SK-N-SH treated with all-trans-retinoic acid at 6 μM for 48 hours (cell line): Measurements from ENCODE around the gene GPC6.

Experiments used
- ARNTL ChIP-seq: fragments of 450-650 bp; formaldehyde crosslinking; IDR thresholded peaks from 2 replicates; pipeline ENCODE4 v1.5.0; 2020; ENCODE audit warnings: low read depth, mild to moderate bottlenecking, moderate library complexity, borderline replicate concordance
- BACH2 ChIP-seq: fragments of 250-450 bp; sonication (Bioruptor Pico); IDR thresholded peaks from 2 replicates; pipeline ENCODE4 v1.9.0; 2021; ENCODE audit warnings: mild to moderate bottlenecking, borderline replicate concordance
- CREB5 ChIP-seq: fragments of 250-450 bp; sonication (Bioruptor Pico); IDR thresholded peaks from 2 replicates; pipeline ENCODE4 v1.5.1; 2020; ENCODE audit warnings: low read depth, mild to moderate bottlenecking, moderate library complexity
- CSDC2 ChIP-seq: fragments of 250-450 bp; sonication (Bioruptor Pico); IDR thresholded peaks from 2 replicates; pipeline ENCODE4 v1.5.0; 2020; ENCODE audit warnings: mild to moderate bottlenecking, moderate library complexity
- GLIS3 ChIP-seq: fragments of 250-450 bp; sonication (Bioruptor Pico); IDR thresholded peaks from 2 replicates; pipeline ENCODE4 v1.5.0; 2020; ENCODE audit warnings: mild to moderate bottlenecking, moderate library complexity
- ISL1 ChIP-seq: fragments of 250-450 bp; sonication (Bioruptor Pico); IDR thresholded peaks from 2 replicates; pipeline ENCODE4 v2.1.2; 2022; ENCODE audit warnings: mild to moderate bottlenecking, moderate library complexity
- PPARA ChIP-seq: fragments of 250-450 bp; sonication (Bioruptor Pico); IDR thresholded peaks from 2 replicates; pipeline ENCODE4 v1.5.0; 2020; ENCODE audit warnings: mild to moderate bottlenecking, borderline replicate concordance
- RARB ChIP-seq: fragments of 250-450 bp; sonication (Bioruptor Pico); IDR thresholded peaks from 2 replicates; pipeline ENCODE4 v1.8.0; 2021; ENCODE audit warnings: mild to moderate bottlenecking, moderate library complexity
- ZFP3 ChIP-seq: fragments of 250-450 bp; sonication (Bioruptor Pico); IDR thresholded peaks from 2 replicates; pipeline ENCODE4 v1.5.0; 2020; ENCODE audit warnings: mild to moderate bottlenecking, moderate library complexity
- ZFP30 ChIP-seq: fragments of 450-650 bp; formaldehyde crosslinking; IDR thresholded peaks from 2 replicates; pipeline ENCODE4 v1.5.0; 2022; ENCODE audit warnings: mild to moderate bottlenecking, moderate library complexity
- ZNF565 ChIP-seq: fragments of 450-650 bp; formaldehyde crosslinking; conservative IDR thresholded peaks from 2 replicates; pipeline ENCODE4 v1.5.0; 2020; ENCODE audit warnings: low read depth, mild to moderate bottlenecking, moderate library complexity
- TF ChIP-seq, protein P1 (sequence below): fragments of 250-450 bp; sonication (Bioruptor Pico); IDR thresholded peaks from 2 replicates; pipeline ENCODE4 v1.8.0; 2020; ENCODE audit warnings: mild to moderate bottlenecking, moderate library complexity, borderline replicate concordance
- TF ChIP-seq, protein P2 (sequence below): fragments of 250-450 bp; sonication (Bioruptor Pico); IDR thresholded peaks from 2 replicates; pipeline ENCODE4 v1.8.0; 2021; ENCODE audit warnings: low read depth, mild to moderate bottlenecking, moderate library complexity, borderline replicate concordance

DNA sequence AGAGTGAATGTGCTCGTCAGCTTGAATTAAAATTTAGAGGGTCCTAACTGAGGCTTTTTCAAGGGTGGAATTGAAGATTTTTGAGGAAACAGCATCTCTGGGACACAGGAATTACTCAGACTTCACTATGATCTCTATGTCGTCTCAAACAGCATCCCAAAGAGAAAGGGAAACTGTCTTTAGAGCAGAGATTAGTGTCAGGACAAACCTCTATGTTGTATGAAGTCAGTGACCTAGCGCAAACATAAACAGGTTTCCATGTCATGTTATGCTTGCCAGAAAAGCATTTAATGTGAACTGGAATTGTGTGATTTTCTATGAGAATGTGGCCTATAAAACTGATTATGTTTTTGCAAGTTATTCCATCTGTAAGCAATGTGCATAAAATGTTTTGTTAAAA lies 573.7 kb downstream of the GPC6 start:
- TF ChIP-seq ZFP3 (no peak), GLIS3 (CRISPR knock-in tag) (no peak), PPARA (no peak), ARNTL (CRISPR knock-in tag) (no peak), ZNF565 (CRISPR knock-in tag) (no peak), CSDC2 (no peak), ZFP30 (no peak), BACH2 (no peak), CREB5 (no peak), RARB (CRISPR knock-in tag) (no peak), ISL1 (CRISPR knock-in tag) (no peak)
- TF ChIP-seq, protein P1, sequence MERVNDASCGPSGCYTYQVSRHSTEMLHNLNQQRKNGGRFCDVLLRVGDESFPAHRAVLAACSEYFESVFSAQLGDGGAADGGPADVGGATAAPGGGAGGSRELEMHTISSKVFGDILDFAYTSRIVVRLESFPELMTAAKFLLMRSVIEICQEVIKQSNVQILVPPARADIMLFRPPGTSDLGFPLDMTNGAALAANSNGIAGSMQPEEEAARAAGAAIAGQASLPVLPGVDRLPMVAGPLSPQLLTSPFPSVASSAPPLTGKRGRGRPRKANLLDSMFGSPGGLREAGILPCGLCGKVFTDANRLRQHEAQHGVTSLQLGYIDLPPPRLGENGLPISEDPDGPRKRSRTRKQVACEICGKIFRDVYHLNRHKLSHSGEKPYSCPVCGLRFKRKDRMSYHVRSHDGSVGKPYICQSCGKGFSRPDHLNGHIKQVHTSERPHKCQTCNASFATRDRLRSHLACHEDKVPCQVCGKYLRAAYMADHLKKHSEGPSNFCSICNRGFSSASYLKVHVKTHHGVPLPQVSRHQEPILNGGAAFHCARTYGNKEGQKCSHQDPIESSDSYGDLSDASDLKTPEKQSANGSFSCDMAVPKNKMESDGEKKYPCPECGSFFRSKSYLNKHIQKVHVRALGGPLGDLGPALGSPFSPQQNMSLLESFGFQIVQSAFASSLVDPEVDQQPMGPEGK (CRISPR knock-in tag): no peak
- TF ChIP-seq, protein P2, sequence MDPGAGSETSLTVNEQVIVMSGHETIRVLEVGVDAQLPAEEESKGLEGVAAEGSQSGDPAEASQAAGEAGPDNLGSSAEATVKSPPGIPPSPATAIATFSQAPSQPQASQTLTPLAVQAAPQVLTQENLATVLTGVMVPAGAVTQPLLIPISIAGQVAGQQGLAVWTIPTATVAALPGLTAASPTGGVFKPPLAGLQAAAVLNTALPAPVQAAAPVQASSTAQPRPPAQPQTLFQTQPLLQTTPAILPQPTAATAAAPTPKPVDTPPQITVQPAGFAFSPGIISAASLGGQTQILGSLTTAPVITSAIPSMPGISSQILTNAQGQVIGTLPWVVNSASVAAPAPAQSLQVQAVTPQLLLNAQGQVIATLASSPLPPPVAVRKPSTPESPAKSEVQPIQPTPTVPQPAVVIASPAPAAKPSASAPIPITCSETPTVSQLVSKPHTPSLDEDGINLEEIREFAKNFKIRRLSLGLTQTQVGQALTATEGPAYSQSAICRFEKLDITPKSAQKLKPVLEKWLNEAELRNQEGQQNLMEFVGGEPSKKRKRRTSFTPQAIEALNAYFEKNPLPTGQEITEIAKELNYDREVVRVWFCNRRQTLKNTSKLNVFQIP (CRISPR knock-in tag): no peak
